Activated naive CD8-positive, alpha-beta T cell treated with anti-CD3 and anti-CD28 coated beads, Interleukin-2, amount 50 U/mL, for 24 hours (primary cell): ENCODE measurements around the gene NDUFB7.
"Not testable (repeated sequence)": the region's sequence is repeated elsewhere in the genome, so short reads cannot be mapped to it uniquely, and the experiment has no call there.

Experiments used
- ATAC-seq: fragments of 150-1000 bp; cut with Tn5 transposase; one replicate; pipeline ENCODE4 v1.10.0; 2021
- DNase-seq: peaks from one replicate; pipeline ENCODE4 v3.0.0; 2021
- H3K27ac Mint-ChIP-seq: one replicate; pipeline ENCODE4 v1.8.0; 2021; ENCODE audit warnings: mild to moderate bottlenecking, mixed read lengths
- H3K27me3 Mint-ChIP-seq: one replicate; pipeline ENCODE4 v1.8.0; 2021; ENCODE audit warnings: mixed read lengths
- H3K36me3 Mint-ChIP-seq: one replicate; pipeline ENCODE4 v1.8.0; 2021; ENCODE audit warnings: low read depth, mixed read lengths
- H3K4me1 Mint-ChIP-seq: one replicate; pipeline ENCODE4 v1.8.0; 2021; ENCODE audit warnings: mixed read lengths
- H3K4me3 Mint-ChIP-seq: one replicate; pipeline ENCODE4 v1.8.0; 2021; ENCODE audit warnings: mild to moderate bottlenecking, moderate library complexity, mixed read lengths
- H3K9me3 Mint-ChIP-seq: one replicate; pipeline ENCODE4 v1.8.0; 2021; ENCODE audit warnings: mixed read lengths

NDUFB7 gene

GRCh38 chr19:14571695-14572490 lies at the start of gene NDUFB7:
TSS of gene NDUFB7 (minus strand) at chr19:14572066. CDS start at chr19:14572000, 66 bp downstream.
- peaks cover 10% of the 10 kb centered on the region for H3K36me3 Mint-ChIP-seq
- peak within 1 kb of the TSS; percentile 93 for H3K27ac Mint-ChIP-seq
- no peaks in the 10 kb centered on the region for H3K9me3 Mint-ChIP-seq
- peak; percentile 91 for DNase-seq
- peak; percentile 96 for ATAC-seq
- H3K27me3 Mint-ChIP-seq: no peaks in the 10 kb centered on the region
- peak within 1 kb of the TSS; percentile 94 for H3K4me3 Mint-ChIP-seq
- H3K4me1 Mint-ChIP-seq: peaks cover 46% of the 10 kb centered on the region

- Mint-ChIP-seq H3K36me3 (peaks cover 5% of the 10 kb centered on the region), H3K27ac (no peak overlapping the region), H3K27me3 (peaks cover 4% of the 10 kb centered on the region), H3K4me1 (peaks cover 6% of the 10 kb centered on the region), H3K9me3 (peaks cover 15% of the 10 kb centered on the region), H3K4me3 (no peak overlapping the region)
- ATAC-seq (no peak), DNase-seq (no peak)
Measured at GRCh38 chr19:14619404-14619803, 47.5 kb upstream of the NDUFB7 start.

GRCh38 chr19:14616407-14616806 lies 44.5 kb upstream of the NDUFB7 start:
- Mint-ChIP-seq H3K27me3 (peaks cover 4% of the 10 kb centered on the region), H3K36me3 (peaks cover 5% of the 10 kb centered on the region), H3K27ac (no peak overlapping the region)

GRCh38 chr19:14615623-14616022 lies 43.8 kb upstream of the NDUFB7 start:
- ATAC-seq: no peak

More at GRCh38 chr19:14616407-14616806, 44.5 kb upstream of the NDUFB7 start:
- H3K4me1 Mint-ChIP-seq: peaks cover 11% of the 10 kb centered on the region
- peaks cover 15% of the 10 kb centered on the region for H3K9me3 Mint-ChIP-seq
- no peak overlapping the region for H3K4me3 Mint-ChIP-seq
- DNase-seq: no peak
- ATAC-seq: no peak

GRCh38 chr19:14614099-14614412 lies 42.2 kb upstream of the NDUFB7 start:
- H3K9me3 Mint-ChIP-seq: peaks cover 4% of the 10 kb centered on the region
- H3K27ac Mint-ChIP-seq: peak overlapping the region; percentile 30
- H3K27me3 Mint-ChIP-seq: peaks cover 2% of the 10 kb centered on the region
- ATAC-seq: peak; percentile 65
- H3K4me1 Mint-ChIP-seq: peaks cover 11% of the 10 kb centered on the region
- DNase-seq: no peak
- H3K36me3 Mint-ChIP-seq: no peaks in the 10 kb centered on the region
- H3K4me3 Mint-ChIP-seq: no peak overlapping the region

More at GRCh38 chr19:14615623-14616022, 43.8 kb upstream of the NDUFB7 start:
- Mint-ChIP-seq H3K9me3 (peaks cover 15% of the 10 kb centered on the region), H3K4me3 (no peak overlapping the region), H3K27me3 (peaks cover 4% of the 10 kb centered on the region), H3K36me3 (peaks cover 5% of the 10 kb centered on the region), H3K27ac (no peak overlapping the region), H3K4me1 (peaks cover 11% of the 10 kb centered on the region)
- no peak for DNase-seq

- H3K27me3 Mint-ChIP-seq, H3K9me3 Mint-ChIP-seq, H3K4me3 Mint-ChIP-seq, ATAC-seq, H3K36me3 Mint-ChIP-seq, DNase-seq: not testable (repeated sequence)
- H3K4me1 Mint-ChIP-seq: peaks cover 11% of the 10 kb centered on the region
- peak overlapping the region; percentile 30 for H3K27ac Mint-ChIP-seq
Measured at GRCh38 chr19:14613399-14614098, 41.7 kb upstream of the NDUFB7 start.

GRCh38 chr19:14612657-14613056 lies 40.8 kb upstream of the NDUFB7 start:
- Mint-ChIP-seq H3K27me3 (peaks cover 2% of the 10 kb centered on the region), H3K36me3 (no peaks in the 10 kb centered on the region), H3K4me1 (peaks cover 11% of the 10 kb centered on the region), H3K27ac (no peak overlapping the region), H3K9me3 (no peaks in the 10 kb centered on the region), H3K4me3 (no peak overlapping the region)
- ATAC-seq (no peak), DNase-seq (no peak)

GRCh38 chr19:14612242-14612641 lies 40.4 kb upstream of the NDUFB7 start:
- H3K27me3 Mint-ChIP-seq, ATAC-seq, H3K9me3 Mint-ChIP-seq, H3K36me3 Mint-ChIP-seq, DNase-seq, H3K27ac Mint-ChIP-seq, H3K4me3 Mint-ChIP-seq: not testable (repeated sequence)
- peaks cover 11% of the 10 kb centered on the region for H3K4me1 Mint-ChIP-seq

GRCh38 chr19:14611051-14611450 lies 39.2 kb upstream of the NDUFB7 start:
- Mint-ChIP-seq H3K4me1 (peaks cover 6% of the 10 kb centered on the region), H3K36me3 (no peaks in the 10 kb centered on the region), H3K27me3 (peaks cover under 1% of the 10 kb centered on the region), H3K27ac (no peak overlapping the region), H3K4me3 (no peak overlapping the region), H3K9me3 (no peaks in the 10 kb centered on the region)
- no peak for ATAC-seq
- DNase-seq: no peak

- H3K4me1 Mint-ChIP-seq: peaks cover 28% of the 10 kb centered on the region
- H3K27ac Mint-ChIP-seq: no peak overlapping the region
- DNase-seq: no peak
- no peak for ATAC-seq
- no peaks in the 10 kb centered on the region for H3K9me3 Mint-ChIP-seq
- H3K36me3 Mint-ChIP-seq: peaks cover 13% of the 10 kb centered on the region
- H3K27me3 Mint-ChIP-seq: no peaks in the 10 kb centered on the region
- H3K4me3 Mint-ChIP-seq: no peak overlapping the region
Measured at GRCh38 chr19:14606627-14607026, 34.8 kb upstream of the NDUFB7 start.

GRCh38 chr19:14603990-14604387 lies 32.1 kb upstream of the NDUFB7 start:
- Mint-ChIP-seq H3K9me3 (no peaks in the 10 kb centered on the region), H3K4me1 (peaks cover 32% of the 10 kb centered on the region), H3K4me3 (peak overlapping the region; percentile 33), H3K27ac (peak overlapping the region; percentile 75), H3K36me3 (peaks cover 13% of the 10 kb centered on the region), H3K27me3 (no peaks in the 10 kb centered on the region)
- no peak for DNase-seq
- peak; percentile 77 for ATAC-seq

GRCh38 chr19:14599548-14600147 lies 27.8 kb upstream of the NDUFB7 start:
- Mint-ChIP-seq H3K4me1 (peaks cover 21% of the 10 kb centered on the region), H3K27me3 (peaks cover 5% of the 10 kb centered on the region), H3K4me3 (no peak overlapping the region), H3K36me3 (peaks cover 21% of the 10 kb centered on the region), H3K27ac (no peak overlapping the region), H3K9me3 (peaks cover 12% of the 10 kb centered on the region)
- ATAC-seq: no peak
- no peak for DNase-seq

GRCh38 chr19:14595558-14595957 lies 23.7 kb upstream of the NDUFB7 start:
- Mint-ChIP-seq H3K4me3 (no peak overlapping the region), H3K27ac (no peak overlapping the region), H3K36me3 (peaks cover 10% of the 10 kb centered on the region)

GRCh38 chr19:14589433-14589832 lies 17.6 kb upstream of the NDUFB7 start:
- peak; percentile 76 for ATAC-seq
- not testable (repeated sequence) for H3K27me3 Mint-ChIP-seq, H3K4me3 Mint-ChIP-seq, DNase-seq, H3K27ac Mint-ChIP-seq, H3K9me3 Mint-ChIP-seq, H3K36me3 Mint-ChIP-seq
- peaks cover 29% of the 10 kb centered on the region for H3K4me1 Mint-ChIP-seq

More at GRCh38 chr19:14595558-14595957, 23.7 kb upstream of the NDUFB7 start:
- ATAC-seq (no peak), DNase-seq (no peak)
- Mint-ChIP-seq H3K4me1 (peaks cover 7% of the 10 kb centered on the region), H3K9me3 (peaks cover 12% of the 10 kb centered on the region), H3K27me3 (peaks cover 5% of the 10 kb centered on the region)

- DNase-seq (peak; percentile 43), ATAC-seq (peak; percentile 95)
- H3K27me3 Mint-ChIP-seq, H3K36me3 Mint-ChIP-seq, H3K27ac Mint-ChIP-seq, H3K9me3 Mint-ChIP-seq: not testable (repeated sequence)
- peak overlapping the region; percentile 24 for H3K4me3 Mint-ChIP-seq
- peaks cover 57% of the 10 kb centered on the region for H3K4me1 Mint-ChIP-seq
Measured at GRCh38 chr19:14585187-14585586, 13.3 kb upstream of the NDUFB7 start.
